Measurements from ENCODE around the gene ATAD1.
"Not testable (repeated sequence)": the region's sequence is repeated elsewhere in the genome, so short reads cannot be mapped to it uniquely, and the experiment has no call there.

ATAD1 gene

DNA sequence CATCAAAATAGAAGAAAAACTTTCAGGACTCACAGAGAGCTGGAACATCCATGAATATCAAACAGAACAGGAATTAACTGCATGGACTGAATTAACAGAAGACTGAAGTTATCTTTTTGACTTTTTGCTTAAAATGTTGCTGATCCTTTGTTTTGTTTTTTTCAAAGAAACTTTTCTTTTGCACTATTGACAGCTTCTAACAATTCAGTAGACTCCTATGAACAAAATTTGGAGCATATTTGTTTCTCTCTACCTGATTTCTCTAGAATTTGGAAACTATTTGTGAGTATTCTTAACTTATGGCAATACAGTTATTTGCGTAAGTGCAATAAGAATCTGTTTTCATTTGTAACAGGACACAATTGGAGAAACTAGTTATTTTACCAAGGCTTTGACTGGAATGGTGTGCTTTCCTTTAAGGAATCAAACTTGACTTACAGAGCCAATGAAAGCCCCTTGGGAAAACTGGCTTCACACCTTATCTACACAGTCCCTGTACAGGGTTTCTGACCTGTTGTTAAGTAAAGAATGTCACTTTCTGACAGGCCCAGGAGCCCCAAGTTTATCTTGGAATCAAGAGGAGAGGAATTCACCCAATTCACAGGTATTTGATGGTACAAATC lies 16.1 kb downstream of the ATAD1 start:
- DNase-seq: not testable (repeated sequence)

DNA sequence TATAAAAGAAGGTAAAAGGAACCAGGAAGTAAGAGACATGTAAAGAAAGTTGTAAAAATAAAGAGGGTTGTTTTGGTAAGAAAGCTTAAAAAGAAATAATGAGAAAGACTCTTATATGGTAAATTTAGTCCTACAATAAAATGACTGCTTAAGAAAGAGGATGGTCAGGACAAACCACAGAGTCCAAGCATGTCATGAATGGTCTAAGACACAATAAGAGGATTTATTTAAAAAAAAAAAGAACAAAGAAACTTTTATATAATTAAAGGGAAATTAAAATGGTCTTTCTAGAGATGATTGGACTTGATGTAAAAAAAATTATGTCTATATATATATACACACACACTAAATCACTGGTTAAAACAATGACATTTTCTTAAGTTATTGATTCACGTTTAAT lies 18.2 kb downstream of the ATAD1 start:
- no peak for DNase-seq

DNA sequence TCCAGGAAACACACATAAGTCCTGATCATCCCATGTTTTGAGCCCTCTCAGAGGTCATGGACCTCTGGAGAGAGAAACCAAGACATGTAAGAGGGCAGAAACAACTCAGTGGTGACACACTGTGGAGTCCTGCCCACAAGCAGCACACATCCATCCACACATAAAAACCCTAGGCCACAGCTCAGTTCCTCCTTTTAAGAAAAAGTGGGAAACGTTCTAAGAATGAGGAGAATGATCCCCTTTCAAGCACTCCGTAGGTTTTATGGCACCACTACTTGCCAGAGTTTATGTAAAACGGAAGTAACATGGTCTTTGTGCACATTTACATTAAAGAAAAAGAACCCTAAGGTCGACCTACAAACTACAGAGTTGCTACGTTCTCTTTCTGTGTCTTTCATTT lies 19.9 kb downstream of the ATAD1 start:
- no peak for DNase-seq

DNA sequence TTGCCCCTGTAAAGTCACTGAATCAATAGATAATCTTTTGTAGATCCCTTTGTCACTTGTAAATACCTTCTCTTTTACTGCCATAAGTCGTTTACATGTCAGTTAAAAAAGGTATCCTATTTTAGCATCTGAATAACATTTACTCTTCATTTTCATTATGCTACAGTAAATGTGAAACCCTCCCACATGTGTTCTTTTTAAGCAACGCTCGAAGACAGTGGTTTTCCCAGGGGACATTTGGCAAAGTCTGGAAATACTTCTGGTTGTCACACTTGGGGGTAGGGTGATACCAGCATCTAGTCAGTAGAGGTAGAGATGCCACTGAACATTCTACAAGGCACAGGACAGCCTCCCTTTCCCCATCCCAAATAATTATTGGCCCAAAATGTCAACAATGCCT lies 23.7 kb downstream of the ATAD1 start:
- DNase-seq: no peak

DNA sequence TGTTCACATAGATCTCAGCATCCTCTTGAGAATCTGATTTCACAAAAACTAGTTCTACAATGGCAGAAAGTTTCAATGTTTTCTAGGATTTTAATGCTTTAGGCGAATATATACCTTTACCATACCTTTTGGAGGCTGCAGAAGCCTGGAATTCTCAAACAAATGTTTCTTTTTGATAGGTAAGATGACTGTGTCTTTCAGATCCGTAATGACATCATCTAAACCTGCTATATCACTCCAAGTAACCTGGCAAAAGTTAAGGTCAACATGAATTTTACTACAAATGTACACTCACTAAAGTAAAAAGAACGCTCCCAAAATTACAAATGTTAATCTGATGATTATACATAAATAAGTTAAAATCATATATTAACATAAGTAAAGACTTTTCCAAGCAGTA lies 27.8 kb downstream of the ATAD1 start:
- DNase-seq: no peak

DNA sequence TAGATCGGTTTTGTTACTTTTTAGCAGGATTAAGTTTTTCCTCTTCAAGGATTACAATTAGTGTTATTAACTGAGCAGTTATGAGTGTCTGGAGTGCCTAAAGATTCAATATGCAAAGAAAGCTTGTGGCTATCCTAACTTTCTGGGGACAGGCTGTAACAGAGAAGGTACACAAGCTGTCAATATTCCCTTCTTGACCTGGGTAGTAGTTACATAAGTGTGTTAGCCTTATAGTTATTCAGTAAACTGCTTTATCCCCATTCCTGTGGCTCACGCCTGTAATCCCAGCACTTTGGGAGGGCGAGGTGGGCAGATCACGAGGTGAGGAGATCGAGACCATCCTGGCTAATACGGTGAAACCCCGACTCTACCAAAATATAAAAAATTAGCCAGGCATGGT lies 31.6 kb downstream of the ATAD1 start:
- no peak for DNase-seq

DNA sequence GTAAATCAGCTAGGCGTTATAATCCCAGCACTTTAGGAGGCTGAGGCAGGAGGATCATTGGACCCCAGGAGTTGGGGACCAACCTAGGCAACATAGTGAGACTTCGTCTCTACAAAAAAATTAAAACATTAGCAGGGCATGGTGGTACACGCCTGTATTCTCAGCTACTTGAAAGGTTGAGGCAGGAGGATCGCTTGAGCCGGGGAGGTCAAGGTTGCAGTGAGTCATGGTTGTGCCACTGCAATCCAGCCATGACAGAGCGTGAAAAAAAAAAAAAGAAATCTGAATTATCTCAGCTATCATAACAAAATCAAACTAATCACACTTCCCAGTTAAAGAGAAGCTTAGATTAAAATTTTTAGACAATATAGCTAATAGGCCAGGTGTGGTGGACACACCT lies 35.3 kb downstream of the ATAD1 start:
- DNase-seq: no peak

DNA sequence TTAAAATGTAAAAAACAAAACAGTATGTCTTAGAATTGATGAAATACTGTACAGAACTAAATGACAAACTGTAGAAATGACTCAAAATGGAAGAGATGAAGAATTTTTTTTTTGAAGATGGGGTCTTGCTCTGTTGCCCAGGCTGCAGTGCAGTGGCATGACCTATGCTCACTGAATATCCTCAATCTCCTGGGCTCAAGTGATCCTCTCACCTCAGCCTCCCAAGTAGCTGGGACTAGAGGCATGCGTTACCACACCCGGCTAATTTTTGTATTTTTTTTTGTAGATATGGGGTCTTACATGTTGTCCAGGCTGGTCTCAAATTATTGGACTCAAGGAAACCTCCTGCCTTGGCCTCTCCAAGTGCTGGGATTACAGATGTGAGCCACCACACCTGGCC lies 36.5 kb downstream of the ATAD1 start:
- no peak for DNase-seq

DNA sequence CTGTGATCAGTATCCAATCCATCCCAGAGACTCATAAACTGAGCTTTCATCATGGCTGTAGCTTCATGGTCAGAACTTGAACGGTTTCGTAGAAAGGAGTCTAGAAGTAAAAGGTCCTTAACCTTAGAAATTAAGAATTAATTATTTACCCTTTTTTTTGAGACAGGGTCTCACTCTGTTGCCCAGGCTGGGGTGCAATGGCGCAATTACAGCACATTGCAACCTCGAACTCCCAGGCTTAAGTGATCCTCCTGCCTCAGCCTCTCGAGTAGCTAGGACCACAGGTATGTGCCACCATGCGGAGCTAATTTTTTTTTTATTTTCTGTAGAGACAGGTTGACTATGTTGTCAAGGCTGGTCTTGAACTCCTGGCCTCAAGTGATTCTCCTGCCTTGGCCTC lies 41.7 kb downstream of the ATAD1 start:
- no peak for DNase-seq

DNA sequence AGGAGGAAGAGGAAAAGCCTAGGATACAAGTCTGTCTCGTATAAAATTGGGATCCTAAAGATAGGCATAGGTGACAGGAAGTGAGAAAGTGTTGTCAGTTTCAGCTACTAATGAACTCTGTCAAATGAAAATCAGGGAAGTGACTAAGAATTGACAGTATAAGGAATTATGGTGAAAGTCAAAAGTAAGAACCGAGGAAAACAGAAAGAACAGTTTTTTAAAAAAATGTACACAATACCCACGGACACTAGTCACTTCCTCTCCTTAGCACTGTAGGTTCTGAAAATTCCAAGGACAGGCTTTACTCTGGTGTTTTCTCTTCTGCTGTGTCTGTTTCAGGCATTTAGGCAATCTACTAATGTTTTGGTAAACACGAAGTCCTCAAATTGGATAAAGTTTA lies 42.3 kb downstream of the ATAD1 start:
- DNase-seq: no peak

DNA sequence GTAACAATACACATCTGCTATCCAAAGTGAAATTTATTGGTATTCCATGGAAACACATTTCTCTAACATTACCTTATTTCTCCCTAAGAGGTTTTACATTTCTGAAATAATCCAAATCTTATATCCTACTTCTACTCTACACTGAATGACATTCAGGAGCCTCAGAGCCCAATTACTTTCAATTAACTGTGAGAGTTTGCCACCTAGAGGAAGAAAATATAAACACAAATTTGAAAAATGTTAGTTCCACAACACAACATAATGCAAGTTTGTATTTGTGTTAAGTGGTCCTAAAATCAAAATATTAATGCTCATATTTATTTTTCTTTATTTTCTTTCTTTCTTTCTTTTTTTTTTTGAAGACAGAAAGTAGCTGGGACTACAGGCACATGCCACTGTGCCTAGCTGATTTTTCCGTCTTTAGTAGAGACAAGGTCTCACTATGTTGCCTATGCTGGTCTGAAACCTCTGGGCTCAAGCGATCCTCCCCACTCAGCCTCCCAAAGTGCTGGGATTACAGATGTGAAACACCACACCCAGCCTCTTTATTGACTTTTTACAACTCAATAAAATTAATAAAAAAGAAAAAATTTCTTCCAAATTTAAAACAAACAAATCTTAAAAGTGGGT lies 46.0 kb downstream of the ATAD1 start:
- DNase-seq: no peak

DNA sequence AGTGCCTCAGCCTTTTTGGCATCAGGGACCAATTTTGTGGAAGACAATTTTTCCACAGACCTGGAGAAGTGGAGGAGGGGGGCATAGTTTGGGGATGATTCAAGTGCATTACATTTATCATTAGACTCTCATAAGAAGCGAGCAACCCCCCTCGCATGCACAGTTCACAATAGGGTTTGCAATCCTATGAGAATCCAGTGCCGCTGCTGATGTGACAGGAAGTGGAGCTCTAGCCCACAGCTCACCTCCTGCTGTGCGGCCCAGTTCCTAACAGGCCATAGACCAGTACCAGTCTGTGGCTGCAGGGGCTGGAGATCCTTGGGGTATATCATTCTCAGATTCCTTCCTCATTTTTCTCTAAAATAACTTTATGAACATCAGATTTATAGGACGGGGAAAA lies 50.8 kb downstream of the ATAD1 start:
- DNase-seq: no peak

DNA sequence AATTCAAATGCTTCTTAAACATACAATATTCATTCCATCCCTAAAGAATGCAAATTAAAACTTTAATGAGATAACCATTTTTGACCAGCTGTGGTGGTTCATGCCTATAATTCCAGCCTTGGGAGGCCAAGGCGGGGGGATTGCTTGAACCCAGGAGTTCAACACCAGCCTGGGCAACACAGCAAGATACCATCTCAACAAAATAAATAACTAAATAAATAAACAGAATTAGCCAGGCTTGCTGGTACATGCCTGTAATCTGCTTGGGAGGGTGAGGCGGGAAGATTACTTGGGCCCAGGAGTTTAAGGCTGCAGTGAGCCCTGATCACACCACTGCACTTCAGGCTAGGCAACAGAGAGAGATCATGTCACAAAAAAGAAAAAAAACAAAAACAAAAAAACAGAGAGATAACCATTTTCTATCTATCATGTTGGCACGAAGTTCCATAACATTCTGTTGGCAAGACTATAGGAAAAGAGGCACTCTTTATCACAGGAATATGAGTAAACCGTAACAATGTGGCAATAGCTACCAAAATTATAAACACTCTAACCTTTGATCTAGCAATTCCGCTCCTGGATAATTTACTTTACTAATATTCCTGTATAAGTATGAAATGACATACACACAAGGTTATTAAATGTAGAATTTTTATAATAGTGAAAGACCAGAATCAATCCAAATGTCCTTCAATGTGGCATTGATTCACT lies 52.2 kb downstream of the ATAD1 start:
- DNase-seq: no peak

DNA sequence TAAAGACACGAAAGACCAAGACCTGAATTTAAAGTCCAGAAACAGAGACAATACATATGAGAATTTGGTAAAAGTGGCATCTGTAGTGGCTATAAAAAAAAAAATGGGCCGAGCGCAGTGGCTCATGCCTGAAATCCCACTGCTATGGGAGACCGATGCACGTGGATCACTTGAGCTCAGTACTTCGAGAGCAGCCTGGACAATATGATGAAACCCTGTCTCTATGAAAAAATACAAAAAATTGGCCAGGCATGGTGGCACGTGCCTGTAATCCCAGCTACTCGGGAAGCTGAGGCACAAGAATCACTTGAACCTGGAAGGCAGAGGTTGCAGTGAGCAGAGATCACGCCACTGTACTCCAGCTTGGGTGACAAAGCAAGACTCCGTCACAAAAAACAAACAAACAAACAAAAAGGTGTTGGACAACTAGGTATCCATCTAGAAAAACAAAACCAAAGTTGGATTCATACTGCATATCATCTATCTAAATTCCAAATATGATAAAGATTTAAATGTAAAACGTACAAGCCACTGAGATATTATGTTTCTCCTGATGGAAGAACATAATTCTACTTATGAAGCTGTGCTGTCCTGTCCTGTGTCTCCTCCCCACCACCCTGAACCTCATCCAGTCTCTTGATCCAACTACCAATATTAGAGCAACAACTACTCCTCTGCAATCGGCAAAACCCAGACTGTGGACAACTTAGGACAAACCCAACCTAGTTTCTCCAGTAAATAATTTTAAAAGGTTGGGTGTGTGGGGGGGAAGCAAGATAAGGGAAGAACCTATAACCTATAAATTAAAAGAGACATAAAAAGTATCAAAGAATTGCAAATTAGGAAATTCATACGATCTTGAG lies 53.7 kb downstream of the ATAD1 start:
- no peak for DNase-seq

DNA sequence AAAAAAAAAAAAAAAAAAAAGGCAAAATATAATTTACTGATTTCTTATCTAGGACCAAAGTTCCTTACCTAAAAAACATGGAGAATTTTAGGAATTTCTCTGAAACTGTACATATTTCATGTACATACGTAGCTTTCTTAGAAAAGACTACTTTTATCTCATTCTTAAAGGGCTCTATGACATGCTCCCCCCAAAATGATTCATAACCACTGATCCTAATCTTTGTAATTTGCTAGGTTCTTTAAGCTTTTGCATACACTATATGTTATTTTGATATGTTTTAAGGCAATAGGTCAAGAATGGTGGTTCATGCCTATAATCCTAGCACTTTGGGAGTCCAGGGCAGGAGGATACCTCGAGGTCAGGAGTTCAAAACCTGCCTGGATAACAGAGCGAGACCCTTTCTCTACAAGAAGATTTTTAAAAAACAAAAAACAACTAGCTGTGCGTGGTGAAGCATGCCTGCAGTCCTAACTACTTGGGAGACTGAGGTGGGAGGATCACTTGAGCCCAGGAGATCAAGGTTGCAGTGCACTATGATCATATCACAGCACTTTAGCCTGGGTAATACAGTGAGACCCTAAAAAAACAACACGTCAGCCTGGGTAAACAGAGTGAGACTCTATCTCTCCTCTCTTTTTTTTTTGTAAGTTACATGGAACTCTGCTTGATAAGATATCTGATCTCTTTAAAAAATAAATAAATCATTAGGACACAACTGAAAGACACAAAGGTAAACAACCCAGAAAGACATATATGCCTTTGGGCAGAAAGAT lies 54.8 kb downstream of the ATAD1 start:
- no peak for DNase-seq

DNA sequence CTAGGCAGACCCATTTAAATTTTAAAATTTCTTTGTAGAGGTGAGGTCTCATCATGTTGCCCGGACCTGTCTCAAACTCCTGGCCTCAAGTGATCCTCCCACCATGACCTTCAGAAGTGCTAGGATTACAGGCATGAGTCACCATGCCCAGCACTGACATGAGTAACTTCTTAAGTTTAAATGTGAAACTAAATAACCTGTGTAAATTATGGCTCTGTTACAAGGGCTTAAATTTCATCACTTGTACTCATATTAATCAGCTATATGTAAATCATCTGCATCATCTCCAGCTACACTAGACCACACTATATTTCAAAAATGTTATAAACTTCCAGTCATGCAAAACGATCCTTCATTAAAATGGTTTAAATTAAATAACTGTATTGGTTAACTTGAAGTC lies 56.1 kb downstream of the ATAD1 start:
- no peak for DNase-seq

DNA sequence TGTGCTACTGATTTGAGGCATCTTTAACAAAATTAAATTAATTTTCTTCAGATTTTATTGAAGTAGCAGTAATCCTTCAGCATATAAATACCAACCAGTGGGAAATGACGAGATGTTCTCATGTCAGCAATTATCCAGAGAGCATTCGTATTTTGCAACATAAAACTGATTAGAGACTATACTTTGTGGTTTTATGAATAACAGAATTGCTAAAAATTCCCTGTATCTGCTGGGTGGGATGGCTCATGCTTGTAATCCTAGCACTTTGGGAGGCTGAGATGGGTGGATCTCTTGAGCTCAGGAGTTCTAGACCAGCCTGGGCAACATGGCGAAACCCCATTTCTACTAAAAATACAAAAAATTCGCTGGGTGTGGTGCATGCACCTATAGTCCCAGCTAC lies 56.9 kb downstream of the ATAD1 start:
- no peak for DNase-seq

DNA sequence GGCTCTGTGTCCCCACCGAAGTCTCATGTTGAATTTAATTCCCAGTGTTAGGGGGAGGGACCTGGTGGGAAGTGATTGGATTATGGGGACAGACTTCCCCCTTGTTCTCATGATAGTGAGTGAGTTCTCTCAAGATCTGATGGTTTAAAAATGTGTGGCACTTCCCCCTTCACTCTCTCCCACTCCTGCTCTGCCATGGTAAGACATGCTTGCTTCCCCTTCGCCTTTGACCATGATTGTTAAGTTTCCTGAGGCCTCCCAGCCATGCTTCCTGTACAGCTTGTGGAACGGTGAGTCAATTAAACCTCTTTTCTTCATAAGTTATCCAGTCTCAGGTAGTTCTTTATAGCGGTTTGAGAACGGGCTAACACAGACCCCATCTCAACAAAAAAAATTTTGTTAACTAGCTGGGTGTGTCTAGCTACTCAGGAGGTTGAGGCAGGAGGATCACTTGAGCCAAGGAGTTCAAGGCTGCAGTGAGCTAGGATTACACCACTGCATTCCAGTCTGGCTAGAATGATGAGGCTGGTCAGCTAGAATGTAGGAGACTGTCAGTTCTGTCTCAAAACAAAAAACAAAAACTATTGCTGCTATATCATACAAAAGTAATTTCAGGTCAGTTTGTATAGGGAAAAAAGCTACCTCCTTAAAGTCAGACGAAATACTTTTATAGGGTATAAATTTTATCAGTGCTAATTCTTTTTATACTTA lies 57.7 kb downstream of the ATAD1 start:
- DNase-seq: no peak

DNA sequence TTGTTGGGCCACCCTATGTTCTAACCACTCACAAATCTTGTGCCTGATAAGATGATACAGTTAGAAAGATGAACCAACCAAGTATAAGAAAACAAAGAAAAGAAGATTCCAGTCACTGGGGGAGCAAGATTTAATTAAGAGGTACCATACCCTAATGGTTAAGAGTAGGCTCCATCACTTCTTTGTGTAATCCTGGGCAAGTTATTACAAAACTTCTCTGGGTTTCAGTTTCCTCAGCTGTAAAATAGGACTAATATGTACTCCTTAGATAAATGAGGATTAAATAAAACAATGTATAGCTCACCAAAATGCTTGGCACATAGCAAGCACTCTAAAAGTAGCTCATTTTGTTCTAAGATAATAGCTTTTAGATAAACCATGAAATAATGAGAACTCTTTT lies 58.5 kb downstream of the ATAD1 start:
- DNase-seq: no peak

DNA sequence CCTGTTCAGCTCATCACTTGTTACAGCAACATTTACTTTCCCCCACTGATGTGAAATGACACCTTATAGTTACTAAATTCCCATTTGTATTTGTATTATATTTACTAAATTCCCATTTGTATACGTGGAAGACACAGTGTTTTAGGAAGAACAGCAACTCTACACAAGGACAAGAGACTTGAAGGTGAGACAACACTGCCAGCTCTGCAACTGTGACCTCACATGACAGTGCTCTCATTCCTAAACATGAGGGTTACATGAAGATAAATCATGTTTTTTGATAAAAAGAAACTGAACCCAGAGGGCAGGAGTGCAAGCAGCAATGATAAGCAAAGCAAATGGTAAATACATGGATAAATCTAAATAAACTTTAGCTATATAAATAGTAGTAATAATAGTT lies 60.3 kb downstream of the ATAD1 start:
- DNase-seq: no peak

DNA sequence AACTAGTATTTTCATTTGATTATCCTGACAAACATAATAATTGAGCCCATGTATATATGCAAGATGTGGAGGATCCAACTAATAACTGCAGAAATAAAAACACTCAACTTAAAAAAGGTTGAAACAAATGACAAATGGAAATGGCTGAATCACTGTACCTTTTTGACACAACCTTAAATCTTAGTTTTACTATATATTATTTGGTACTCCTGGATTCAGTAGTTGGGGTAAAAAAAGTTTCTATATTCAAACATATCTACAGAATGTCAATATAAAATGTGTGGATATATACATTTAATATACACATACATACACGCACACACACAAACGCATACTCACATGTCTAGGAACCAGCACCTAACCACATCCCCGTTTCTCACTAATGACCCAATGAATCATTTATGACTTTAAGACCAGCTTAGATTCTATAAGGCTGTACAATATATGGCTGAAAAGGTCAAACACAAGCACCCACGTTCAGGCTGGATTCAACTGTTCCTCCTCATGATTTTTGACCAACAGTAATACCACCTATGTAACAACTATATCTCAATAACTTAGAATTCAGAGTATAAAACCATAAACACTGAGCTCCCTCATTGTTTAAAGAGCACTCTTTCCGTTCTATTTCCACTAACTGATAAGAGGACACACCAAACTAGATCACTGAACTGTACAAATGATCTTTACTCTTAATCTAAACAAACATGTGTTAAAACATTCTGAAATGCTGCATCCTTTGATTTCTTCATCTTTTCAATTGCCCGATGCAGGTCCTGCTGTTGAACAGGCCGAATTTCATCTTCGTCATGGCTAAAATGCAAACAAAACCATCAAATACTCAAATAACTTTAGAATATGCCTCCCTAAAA lies 63.8 kb downstream of the ATAD1 start:
- DNase-seq: no peak

Data from NCI-H1417 treated with DMSO at 0.1 percent for 48 hours (cell line).